Activated CD4-positive, alpha-beta memory T cell treated with anti-CD3 and anti-CD28 coated beads for 36 hours (primary cell): Measurements from ENCODE around the gene ERCC6L2. TPM values are rescaled to one million over a fixed set of nuclear protein-coding genes. Genes with fewer than 3 reads are reported as not detected.
A peak's percentile ranks its signal among the peaks of the same experiment; 100 is the strongest.

ENCODE experiments used
- CTCF ChIA-PET: fragments of 350-600 bp; sonication (Branson Sonifier 250); formaldehyde crosslinking; loops from one replicate; lab custom pipeline; 2021; ENCODE audit warnings: antibody characterized with exemption, inconsistent platforms; lab: Charles Lee
- POLR2A ChIA-PET: fragments of 350-600 bp; sonication (Branson Sonifier 250); formaldehyde crosslinking; loops from one replicate; lab custom pipeline; 2021; ENCODE audit warnings: antibody characterized with exemption; lab: Charles Lee
- DNase-seq: peaks from one replicate; pipeline ENCODE4 v3.0.0-alpha.2; 2020
- H3K27ac Mint-ChIP-seq: one replicate; pipeline ENCODE4 v1.8.0; 2021; ENCODE audit warnings: mixed read lengths
- H3K27me3 Mint-ChIP-seq: one replicate; pipeline ENCODE4 v1.8.0; 2021; ENCODE audit warnings: mixed read lengths
- H3K36me3 Mint-ChIP-seq: one replicate; pipeline ENCODE4 v1.8.0; 2021; ENCODE audit warnings: mixed read lengths
- H3K4me1 Mint-ChIP-seq: one replicate; pipeline ENCODE4 v1.8.0; 2021; ENCODE audit warnings: low read depth, mixed read lengths
- H3K4me3 Mint-ChIP-seq: one replicate; pipeline ENCODE4 v1.8.0; 2021; ENCODE audit warnings: mild to moderate bottlenecking, mixed read lengths
- H3K9me3 Mint-ChIP-seq: one replicate; pipeline ENCODE4 v1.8.0; 2021; ENCODE audit warnings: mixed read lengths
- intact Hi-C: fragments of 100-400 bp; cut with micrococcal nuclease; formaldehyde crosslinking; loops from one replicate; pipeline ENCODE4 v1.15.1; 2023
- total RNA-seq, 2 experiments: library from RNA; stranded (reverse); gene quantifications; one replicate each; pipeline ENCODE4 v1.2.3, GENCODE V29; 2021

Gene ERCC6L2, protein sequence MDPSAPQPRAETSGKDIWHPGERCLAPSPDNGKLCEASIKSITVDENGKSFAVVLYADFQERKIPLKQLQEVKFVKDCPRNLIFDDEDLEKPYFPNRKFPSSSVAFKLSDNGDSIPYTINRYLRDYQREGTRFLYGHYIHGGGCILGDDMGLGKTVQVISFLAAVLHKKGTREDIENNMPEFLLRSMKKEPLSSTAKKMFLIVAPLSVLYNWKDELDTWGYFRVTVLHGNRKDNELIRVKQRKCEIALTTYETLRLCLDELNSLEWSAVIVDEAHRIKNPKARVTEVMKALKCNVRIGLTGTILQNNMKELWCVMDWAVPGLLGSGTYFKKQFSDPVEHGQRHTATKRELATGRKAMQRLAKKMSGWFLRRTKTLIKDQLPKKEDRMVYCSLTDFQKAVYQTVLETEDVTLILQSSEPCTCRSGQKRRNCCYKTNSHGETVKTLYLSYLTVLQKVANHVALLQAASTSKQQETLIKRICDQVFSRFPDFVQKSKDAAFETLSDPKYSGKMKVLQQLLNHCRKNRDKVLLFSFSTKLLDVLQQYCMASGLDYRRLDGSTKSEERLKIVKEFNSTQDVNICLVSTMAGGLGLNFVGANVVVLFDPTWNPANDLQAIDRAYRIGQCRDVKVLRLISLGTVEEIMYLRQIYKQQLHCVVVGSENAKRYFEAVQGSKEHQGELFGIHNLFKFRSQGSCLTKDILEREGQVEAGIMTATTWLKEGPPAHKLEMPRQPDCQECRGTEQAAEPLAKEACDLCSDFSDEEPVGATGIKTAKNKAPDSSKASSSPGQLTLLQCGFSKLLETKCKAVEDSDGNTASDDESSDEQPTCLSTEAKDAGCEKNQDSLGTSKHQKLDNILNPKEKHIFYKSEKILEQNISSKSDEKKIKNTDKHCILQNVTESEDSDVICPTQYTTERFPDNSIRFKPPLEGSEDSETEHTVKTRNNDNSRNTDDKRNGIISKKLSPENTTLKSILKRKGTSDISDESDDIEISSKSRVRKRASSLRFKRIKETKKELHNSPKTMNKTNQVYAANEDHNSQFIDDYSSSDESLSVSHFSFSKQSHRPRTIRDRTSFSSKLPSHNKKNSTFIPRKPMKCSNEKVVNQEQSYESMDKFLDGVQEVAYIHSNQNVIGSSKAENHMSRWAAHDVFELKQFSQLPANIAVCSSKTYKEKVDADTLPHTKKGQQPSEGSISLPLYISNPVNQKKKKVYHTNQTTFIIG (N-terminal part only)
- total RNA-seq, result 10 to 100 TPM; 23.1 to 25.1 TPM

DNA sequence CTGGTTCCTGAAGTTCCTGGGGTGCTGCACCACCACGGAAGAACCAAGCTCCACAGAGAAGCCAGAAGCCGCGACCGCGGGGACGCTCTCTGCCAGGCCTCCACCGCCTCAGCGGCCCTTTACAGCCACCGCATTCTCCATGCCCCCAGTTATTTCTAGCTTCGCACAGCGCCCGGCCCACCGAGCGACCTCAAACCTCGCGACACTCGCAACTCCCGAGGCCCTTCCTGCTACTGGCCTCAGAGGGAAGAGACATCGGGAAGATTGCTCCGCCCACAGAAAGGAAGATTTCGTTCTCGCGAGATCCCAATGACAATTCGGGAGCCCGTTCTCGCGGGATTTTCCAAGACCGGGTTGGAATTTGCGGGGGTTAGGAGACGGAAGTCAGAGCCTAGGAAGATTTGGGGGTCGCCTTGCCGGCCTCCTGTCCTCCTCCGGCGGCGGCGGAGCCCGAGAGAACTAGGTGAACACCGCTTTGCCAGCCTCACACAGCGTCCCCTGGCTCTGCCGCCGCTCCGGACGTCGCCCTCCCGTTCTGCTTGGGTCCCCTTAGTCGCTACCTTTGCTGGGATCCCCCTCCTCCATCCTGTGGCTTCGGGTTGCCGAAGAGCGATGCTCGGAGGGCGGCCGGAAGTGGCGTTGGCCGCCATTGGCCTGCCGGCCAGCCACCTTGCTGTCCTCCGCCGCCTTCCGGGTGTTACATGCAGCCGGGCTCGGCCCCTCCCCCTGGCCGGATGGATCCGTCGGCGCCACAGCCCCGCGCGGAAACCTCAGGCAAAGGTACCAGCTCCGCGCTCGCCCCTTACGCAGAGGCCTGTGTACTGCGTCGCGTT lies at the start of gene ERCC6L2:
ERCC6L2 (plus strand) TSS at position 387 of the 833 bp plus-strand sequence; CDS start at position 735, 348 bp downstream.
- Mint-ChIP-seq H3K4me1 (peaks cover 28% of the 10 kb centered on the region), H3K27me3 (no peaks in the 10 kb centered on the region), H3K36me3 (peaks cover 45% of the 10 kb centered on the region), H3K9me3 (peaks cover 3% of the 10 kb centered on the region), H3K4me3 (no peak within 1 kb of the TSS), H3K27ac (no peak within 1 kb of the TSS)
- intact Hi-C loops, result loop anchor here (2.0 to 5.0 kb wide), 6 partner anchors 139 to 1757 kb away; partner anchors contain the start of genes NCBP1, TSTD2 and ZNF367
- CTCF ChIA-PET, result interaction anchor here (1.0 to 1.5 kb wide), 3 partner anchors 10 to 196 kb away, joined by 3 to 7 read pairs (median 4); no protein-coding TSS in a partner anchor
- DNase-seq, result peak; percentile 97
- POLR2A ChIA-PET, result interaction anchor here (1.0 to 2.6 kb wide), 10 partner anchors 9 to 342 kb away, joined by 3 to 11 read pairs (median 4); no protein-coding TSS in a partner anchor

DNA sequence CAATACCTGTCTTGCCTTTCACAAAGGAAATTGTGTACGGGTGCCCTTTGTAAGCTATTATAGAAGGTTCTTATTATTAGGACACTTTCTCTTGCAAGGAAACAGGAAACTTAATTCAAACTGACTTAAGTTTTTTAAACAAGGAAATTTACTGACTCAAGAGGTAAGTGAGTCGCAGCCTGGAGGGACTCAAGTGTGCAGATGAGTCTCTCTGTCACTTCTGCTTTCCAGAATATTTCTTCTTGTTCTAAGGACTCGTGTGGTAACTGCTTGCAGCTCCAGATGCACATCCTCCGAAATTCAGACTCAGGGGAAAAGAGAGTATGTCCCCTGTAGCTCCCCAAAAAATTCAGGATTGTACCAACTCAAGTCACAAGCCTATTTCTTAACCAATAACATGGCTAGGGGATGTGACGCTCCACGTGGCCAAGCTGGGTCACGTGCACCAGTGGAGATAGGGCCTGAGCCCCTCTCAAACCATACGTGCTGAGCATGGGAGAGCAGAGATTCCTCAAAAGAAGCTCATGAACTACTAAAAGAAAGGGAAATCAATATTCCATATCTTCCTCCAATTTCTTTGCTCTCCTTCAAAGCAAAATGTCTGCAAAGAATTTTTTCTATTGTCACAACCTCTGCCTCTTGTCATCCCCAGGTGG lies 49.2 kb upstream of the ERCC6L2 start:
- Mint-ChIP-seq H3K4me1 (peaks cover 15% of the 10 kb centered on the region), H3K4me3 (no peak overlapping the region), H3K9me3 (no peaks in the 10 kb centered on the region), H3K27me3 (no peaks in the 10 kb centered on the region), H3K36me3 (no peaks in the 10 kb centered on the region), H3K27ac (no peak overlapping the region)
- CTCF ChIA-PET, result interaction anchor here (0.8 kb wide), 1 partner anchor 26 kb away, joined by 4 read pairs; no protein-coding TSS in a partner anchor
- POLR2A ChIA-PET, result no interaction called here
- DNase-seq, result no peak
- intact Hi-C loops, result no loop called here

DNA sequence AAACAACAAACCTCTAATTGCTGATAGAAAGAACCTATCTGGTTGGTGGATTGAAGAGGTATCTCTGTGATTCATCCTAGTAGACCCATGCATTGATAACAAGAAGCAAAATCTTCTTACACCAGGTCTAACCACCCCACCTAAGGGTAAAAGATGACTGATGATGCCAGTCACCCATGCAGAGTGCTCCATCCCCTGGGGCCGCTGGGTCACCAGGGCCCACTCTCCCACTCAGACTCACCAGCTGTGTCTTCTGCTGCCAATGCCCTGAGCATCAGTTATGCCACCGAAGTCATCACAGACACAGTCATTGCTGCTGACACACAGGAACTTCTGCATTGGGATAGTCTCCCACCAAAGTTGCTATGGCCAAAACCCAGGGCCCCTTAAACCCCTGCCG lies 44.7 kb upstream of the ERCC6L2 start:
- peaks cover 6% of the 10 kb centered on the region for H3K4me1 Mint-ChIP-seq
- ChIA-PET POLR2A (no interaction called here), CTCF (no interaction called here)
- no peaks in the 10 kb centered on the region for H3K9me3 Mint-ChIP-seq
- H3K27me3 Mint-ChIP-seq, result no peaks in the 10 kb centered on the region
- H3K36me3 Mint-ChIP-seq, result no peaks in the 10 kb centered on the region
- H3K27ac Mint-ChIP-seq, result no peak overlapping the region
- H3K4me3 Mint-ChIP-seq, result no peak overlapping the region
- no peak for DNase-seq
- intact Hi-C loops, result no loop called here

DNA sequence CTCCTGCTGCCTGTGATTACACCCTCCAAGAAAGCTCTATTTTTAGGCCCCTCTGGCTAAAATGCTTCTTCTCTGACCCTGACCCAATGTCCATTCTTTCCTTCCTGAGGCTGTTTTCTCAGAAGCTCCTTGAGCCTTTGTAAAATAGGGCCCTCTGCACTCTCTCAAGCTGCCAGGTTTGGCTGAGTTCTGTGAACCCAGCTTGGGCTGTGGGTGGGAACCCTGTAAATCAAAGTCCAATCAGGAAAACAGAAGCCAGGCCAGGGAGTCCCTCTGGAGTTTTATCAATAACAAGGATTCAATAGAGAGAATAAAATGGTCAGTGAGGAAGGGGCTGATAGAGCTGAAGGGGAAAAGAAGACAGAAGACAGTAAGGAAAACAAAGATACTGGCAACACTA lies 43.7 kb upstream of the ERCC6L2 start:
- no peak overlapping the region for H3K27ac Mint-ChIP-seq
- no peak for DNase-seq
- intact Hi-C loops, result no loop called here
- no peaks in the 10 kb centered on the region for H3K27me3 Mint-ChIP-seq
- no peaks in the 10 kb centered on the region for H3K36me3 Mint-ChIP-seq
- peaks cover 6% of the 10 kb centered on the region for H3K4me1 Mint-ChIP-seq
- CTCF ChIA-PET, result no interaction called here
- H3K9me3 Mint-ChIP-seq, result no peaks in the 10 kb centered on the region
- POLR2A ChIA-PET, result interaction anchor here (0.5 kb wide), 1 partner anchor 18 kb away, joined by 3 read pairs; no protein-coding TSS in a partner anchor
- no peak overlapping the region for H3K4me3 Mint-ChIP-seq

DNA sequence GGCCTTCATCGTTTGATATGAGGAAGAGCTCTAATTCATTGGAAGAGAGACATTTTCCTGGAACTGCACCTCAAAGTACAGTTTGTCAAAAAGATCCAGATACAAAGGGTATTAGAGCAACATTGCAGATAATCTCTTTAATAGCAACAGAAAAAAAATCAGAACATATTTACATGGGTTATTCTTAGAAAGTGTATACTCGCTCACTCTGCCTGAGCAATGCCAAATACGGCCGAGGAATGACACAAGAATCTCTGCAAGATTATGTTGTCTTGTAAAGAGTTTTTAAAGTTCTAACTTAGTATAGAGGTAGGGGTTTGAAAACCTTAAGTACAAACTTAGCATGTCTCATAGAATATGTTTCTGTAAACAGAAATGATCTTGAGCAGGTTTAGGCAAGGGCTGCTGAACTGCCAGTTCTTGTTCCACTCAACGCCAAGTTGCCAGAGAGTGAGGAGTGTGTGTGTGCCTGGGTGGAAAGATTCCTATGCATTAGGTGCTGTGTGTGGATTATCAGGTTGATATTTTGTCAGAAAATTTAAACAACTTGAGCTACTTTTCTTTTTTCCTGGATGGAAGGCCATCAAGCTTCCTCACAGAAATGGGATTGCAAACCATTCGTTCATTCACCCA lies 41.8 kb upstream of the ERCC6L2 start:
- intact Hi-C loops, result no loop called here
- Mint-ChIP-seq H3K27me3 (no peaks in the 10 kb centered on the region), H3K9me3 (no peaks in the 10 kb centered on the region), H3K27ac (no peak overlapping the region), H3K4me3 (no peak overlapping the region), H3K4me1 (peaks cover 6% of the 10 kb centered on the region), H3K36me3 (no peaks in the 10 kb centered on the region)
- CTCF ChIA-PET, result no interaction called here
- DNase-seq, result no peak
- POLR2A ChIA-PET, result interaction anchor here (1.1 kb wide), 1 partner anchor 16 kb away, joined by 4 read pairs; no protein-coding TSS in a partner anchor

DNA sequence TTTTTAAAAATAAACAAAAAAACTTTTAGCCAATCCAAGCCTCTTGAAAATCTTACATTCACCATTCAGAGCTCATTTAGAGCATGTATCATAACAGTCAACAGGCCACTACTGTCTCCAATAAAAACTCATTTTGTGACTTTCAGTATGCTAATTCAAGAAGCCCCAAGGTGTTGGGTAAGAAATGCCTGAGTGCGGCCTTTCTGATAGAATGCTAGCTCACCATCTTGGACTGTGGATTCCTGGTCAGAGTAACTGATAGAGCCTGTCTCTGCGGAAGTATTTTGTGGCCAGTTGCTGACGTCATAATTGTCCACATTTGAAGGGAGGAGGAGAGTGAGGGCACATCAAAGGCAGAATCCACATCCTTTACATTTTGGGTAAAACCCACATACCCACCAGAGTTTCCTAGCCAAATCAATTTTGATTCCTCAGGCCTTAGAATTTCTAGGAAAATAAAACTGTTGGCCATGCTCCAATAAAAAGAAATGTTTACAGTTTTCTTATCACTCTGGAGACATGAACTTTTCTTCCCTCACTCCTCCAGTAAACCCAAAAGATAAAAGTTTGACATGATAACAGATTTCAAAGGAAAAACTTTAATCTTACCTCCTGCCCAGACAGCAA lies 41.1 kb upstream of the ERCC6L2 start:
- Mint-ChIP-seq H3K9me3 (no peaks in the 10 kb centered on the region), H3K36me3 (no peaks in the 10 kb centered on the region), H3K27me3 (no peaks in the 10 kb centered on the region), H3K27ac (no peak overlapping the region), H3K4me3 (no peak overlapping the region), H3K4me1 (peaks cover 6% of the 10 kb centered on the region)
- DNase-seq, result no peak
- ChIA-PET CTCF (no interaction called here), POLR2A (interaction anchor here (1.1 kb wide), 1 partner anchor 16 kb away, joined by 4 read pairs; no protein-coding TSS in a partner anchor)
- intact Hi-C loops, result no loop called here

DNA sequence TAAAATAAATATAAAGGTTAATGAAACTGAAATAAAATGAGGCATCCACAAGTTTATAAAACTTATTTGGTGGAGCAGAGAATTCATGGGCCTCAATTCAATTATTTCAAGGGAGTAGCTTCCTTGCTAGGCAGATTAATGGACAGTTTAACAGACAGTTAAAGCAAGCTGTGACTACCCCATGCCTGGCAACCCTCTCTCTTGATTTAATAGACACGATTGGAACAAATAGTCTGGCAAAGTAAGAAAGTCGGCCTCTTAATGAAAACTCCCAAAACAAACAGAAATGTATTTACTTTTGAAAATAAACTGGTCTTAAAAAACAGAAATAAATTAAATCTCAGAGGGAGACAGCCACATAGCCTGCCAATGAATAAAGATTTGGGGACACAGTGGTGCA lies 40.1 kb upstream of the ERCC6L2 start:
- Mint-ChIP-seq H3K4me1 (peaks cover 6% of the 10 kb centered on the region), H3K36me3 (no peaks in the 10 kb centered on the region), H3K4me3 (no peak overlapping the region), H3K27me3 (no peaks in the 10 kb centered on the region), H3K9me3 (no peaks in the 10 kb centered on the region), H3K27ac (no peak overlapping the region)
- ChIA-PET CTCF (no interaction called here), POLR2A (no interaction called here)
- no peak for DNase-seq
- intact Hi-C loops, result no loop called here

DNA sequence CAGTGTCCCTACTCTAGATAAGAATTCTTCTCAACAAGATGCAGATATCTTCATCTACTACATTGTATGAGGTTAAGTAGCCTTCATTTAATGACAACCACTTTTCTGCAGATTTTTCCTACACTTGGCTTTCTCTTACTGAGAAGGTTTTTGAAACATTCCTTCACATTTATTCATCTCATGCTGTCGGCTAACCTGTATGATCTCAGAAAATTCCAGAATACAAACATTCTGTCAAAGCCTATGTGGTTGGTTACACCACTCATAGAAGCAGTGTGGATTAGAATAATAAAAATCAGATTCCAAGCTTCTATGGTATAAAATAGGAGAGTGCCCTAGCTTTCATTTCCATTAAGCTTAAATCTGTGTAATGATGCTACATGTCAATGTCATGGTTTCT lies 39.4 kb upstream of the ERCC6L2 start:
- intact Hi-C loops, result no loop called here
- POLR2A ChIA-PET, result no interaction called here
- CTCF ChIA-PET, result no interaction called here
- H3K4me1 Mint-ChIP-seq, result peaks cover 6% of the 10 kb centered on the region
- H3K4me3 Mint-ChIP-seq, result no peak overlapping the region
- H3K27me3 Mint-ChIP-seq, result no peaks in the 10 kb centered on the region
- no peak overlapping the region for H3K27ac Mint-ChIP-seq
- H3K9me3 Mint-ChIP-seq, result no peaks in the 10 kb centered on the region
- no peaks in the 10 kb centered on the region for H3K36me3 Mint-ChIP-seq
- no peak for DNase-seq

DNA sequence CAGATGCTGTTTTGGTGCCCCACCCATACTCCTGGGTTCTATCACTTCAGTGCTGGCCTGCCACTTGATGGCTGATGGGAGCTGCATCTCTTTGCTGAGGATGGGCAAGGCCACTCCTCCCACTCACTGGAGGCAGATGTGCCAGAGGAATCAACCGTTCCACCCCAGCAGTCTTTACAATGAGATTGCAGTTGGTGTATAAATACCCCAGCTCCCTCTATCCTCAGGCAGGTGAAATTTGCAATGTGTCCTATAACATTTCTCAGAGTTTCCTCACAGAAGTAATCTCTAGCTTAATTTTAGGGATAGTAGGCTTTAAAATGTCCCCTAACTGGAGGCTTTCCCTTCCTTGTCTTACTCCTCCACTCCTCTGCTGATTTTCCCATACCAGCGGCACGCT lies 36.5 kb upstream of the ERCC6L2 start:
- CTCF ChIA-PET, result interaction anchor here (1.6 kb wide), 1 partner anchor 14 kb away, joined by 3 read pairs; no protein-coding TSS in a partner anchor
- POLR2A ChIA-PET, result no interaction called here
- no peak for DNase-seq
- no peak overlapping the region for H3K27ac Mint-ChIP-seq
- H3K36me3 Mint-ChIP-seq, result no peaks in the 10 kb centered on the region
- intact Hi-C loops, result no loop called here
- H3K4me1 Mint-ChIP-seq, result peaks cover 6% of the 10 kb centered on the region
- no peak overlapping the region for H3K4me3 Mint-ChIP-seq
- H3K27me3 Mint-ChIP-seq, result no peaks in the 10 kb centered on the region
- H3K9me3 Mint-ChIP-seq, result no peaks in the 10 kb centered on the region

DNA sequence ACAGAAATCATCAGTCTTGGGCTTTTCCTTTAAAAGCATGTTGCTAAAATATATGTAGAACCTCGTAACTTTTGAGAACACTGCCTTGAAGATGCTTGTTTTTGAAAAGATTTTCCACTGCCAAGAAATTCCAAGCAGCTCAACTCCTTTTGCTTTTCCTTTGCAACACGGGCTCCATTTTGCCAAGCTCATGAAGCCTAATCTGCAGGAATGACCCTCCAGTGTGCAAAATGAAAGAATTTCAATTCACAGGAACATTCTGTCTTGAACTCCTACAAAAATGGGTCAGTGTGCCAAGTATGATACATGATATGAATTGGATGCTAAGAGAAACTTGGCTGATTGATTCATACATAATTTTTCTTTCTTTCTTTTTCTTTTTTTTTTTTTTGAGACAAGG lies 35.4 kb upstream of the ERCC6L2 start:
- ChIA-PET POLR2A (no interaction called here), CTCF (interaction anchor here (1.6 kb wide), 1 partner anchor 13 kb away, joined by 3 read pairs; no protein-coding TSS in a partner anchor)
- H3K4me1 Mint-ChIP-seq, result no peaks in the 10 kb centered on the region
- H3K9me3 Mint-ChIP-seq, result no peaks in the 10 kb centered on the region
- H3K36me3 Mint-ChIP-seq, result no peaks in the 10 kb centered on the region
- no peak overlapping the region for H3K4me3 Mint-ChIP-seq
- intact Hi-C loops, result no loop called here
- no peak for DNase-seq
- no peaks in the 10 kb centered on the region for H3K27me3 Mint-ChIP-seq
- H3K27ac Mint-ChIP-seq, result no peak overlapping the region
